GM12874 (cell line): ENCODE measurements around the gene PHTF2.

ENCODE experiments used
- CTCF ChIP-seq: IDR thresholded peaks from 2 replicates; pipeline ENCODE4 v1.5.1; 2011; ENCODE audit warnings: low read depth, mild to moderate bottlenecking, control low read depth, low read length, moderate library complexity; ENCODE audit not compliant: insufficient read depth

PHTF2 gene

GRCh38 chr7:77796960-77797359 lies 1.6 kb upstream of the PHTF2 start:
- TF ChIP-seq CTCF = no peak

- no peak for TF ChIP-seq CTCF
These were observed 709 bp upstream of the PHTF2 start for GRCh38 chr7:77797734-77798393.

- TF ChIP-seq CTCF = no peak
These were observed 748 bp downstream of the PHTF2 start for GRCh38 chr7:77799078-77799964.

- TF ChIP-seq CTCF = no peak
These were observed 1.6 kb downstream of the PHTF2 start for GRCh38 chr7:77800158-77800557.

- TF ChIP-seq CTCF = no peak
These were observed 2.2 kb downstream of the PHTF2 start for GRCh38 chr7:77800730-77801129.

GRCh38 chr7:77802557-77803405 lies 4.2 kb downstream of the PHTF2 start:
- no peak for TF ChIP-seq CTCF

- TF ChIP-seq CTCF = no peak
These were observed 7.9 kb downstream of the PHTF2 start for GRCh38 chr7:77806425-77806824.
